Stimulated activated CD8-positive, alpha-beta memory T cell treated with anti-CD3 and anti-CD28 coated beads, Interleukin-15, amount 100 ng/mL, for 1 hour (primary cell): ENCODE data around the gene CRISP1.
"Not testable (repeated sequence)": the region's sequence is repeated elsewhere in the genome, so short reads cannot be mapped to it uniquely, and the experiment has no call there.

Experiments used
- DNase-seq: peaks from one replicate; pipeline ENCODE4 v3.0.0-alpha.2; 2020; ENCODE audit warnings: low read depth

Gene CRISP1

DNA sequence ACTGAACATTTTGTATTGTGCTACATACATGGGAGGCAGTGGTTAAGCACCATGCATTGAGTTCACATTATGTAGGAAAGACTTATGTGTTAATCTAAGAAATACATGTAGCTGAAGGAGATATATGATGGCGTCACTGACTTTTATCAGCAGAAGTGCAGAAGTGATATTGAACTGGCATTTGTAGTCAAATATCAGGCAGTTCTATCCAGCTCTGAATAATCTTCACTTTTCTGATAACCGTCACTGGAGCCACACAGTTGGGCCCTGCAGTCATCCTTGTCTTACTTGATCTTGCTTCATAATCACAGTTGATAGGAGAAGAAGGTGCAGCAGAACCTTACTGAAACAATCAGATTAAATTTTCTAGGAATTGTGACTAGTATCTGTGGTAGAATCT, 26.4 kb downstream of the CRISP1 start:
- DNase-seq, result no peak

DNA sequence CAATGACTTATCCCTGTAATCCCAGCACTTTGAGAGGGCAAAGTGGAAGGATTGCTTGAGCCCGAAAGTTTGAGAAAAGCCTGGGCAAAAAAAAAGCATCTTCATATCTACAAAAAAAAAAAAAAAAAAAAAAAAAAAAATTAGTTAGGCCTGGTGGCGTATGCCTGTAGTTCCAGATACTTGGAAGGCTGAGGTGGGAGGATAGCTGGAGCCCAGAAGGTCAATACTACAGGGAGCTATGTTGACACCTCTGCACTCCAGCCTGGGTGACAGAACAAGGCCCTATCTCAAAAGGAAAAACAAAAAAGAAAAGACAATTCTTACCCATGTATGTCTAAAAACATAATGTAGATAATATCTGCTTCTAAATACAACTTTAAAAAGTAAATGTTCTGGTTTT, 27.2 kb downstream of the CRISP1 start:
- DNase-seq, result no peak

DNA sequence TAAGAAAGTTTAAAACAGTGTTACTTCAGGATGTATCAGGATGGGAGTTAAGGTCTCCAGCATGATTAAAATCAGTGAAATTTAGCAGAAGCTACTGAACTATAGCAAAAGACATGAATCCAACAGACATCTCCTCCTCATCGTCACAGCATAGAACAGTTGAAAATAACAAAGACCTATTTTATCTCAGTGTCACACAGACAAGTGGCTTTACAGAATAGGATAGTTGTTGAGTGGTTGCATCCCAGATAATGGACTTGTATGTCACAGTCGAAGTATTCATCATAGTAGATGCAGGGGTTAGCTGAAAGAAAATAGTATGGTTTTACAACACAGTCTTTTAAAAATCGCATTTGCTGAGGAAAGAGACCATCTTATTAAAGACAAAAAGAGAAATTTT, 31.2 kb downstream of the CRISP1 start:
- DNase-seq, result no peak

DNA sequence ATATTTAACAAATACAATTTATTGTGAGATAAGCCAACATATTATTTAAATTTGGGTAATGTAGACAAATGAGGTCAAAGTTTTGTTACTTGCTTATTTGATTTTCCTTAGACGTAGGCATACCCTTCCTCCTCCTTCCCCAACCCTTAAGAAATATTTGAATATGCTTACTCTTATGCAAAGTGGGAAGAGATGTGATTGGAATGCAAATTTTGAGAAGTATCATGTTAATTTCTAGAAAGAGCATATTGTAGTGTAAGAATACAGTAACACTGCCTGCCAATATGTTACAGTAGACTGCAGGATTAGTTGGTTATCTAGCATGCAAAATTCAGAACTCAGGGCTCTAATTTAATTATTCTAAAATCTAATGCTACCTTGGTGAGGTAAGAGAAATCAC, 32.9 kb downstream of the CRISP1 start:
- no peak for DNase-seq

DNA sequence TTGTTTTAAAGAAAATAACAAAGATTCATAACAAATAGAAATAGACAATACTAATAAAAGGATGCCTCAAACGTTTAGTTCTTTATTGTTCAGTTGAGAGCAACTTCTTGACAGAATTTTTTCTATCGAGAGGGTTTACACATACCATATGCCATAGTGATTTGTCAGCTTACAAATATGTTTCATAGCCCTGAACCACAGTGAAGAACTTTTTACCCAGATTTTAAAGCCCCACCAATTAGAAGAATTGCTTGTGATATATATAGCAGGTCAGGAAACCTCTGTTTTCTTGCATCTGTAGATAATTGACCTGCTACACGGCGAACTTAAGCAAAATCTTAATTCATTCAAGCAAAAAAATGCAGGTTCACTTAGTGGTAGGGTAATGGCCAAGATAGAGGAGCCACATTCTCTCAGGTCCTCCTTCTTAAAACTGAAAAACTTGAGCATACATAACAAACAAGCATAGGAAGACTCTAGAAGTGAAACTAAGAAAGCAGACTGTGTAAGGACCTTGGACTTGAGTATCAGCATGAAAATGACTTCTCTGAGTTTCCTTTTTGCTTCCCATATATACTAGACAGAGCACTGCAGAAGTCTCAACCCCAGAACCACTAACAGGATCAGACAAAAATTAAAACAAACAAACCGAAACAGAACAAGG, 39.5 kb downstream of the CRISP1 start:
- no peak for DNase-seq

DNA sequence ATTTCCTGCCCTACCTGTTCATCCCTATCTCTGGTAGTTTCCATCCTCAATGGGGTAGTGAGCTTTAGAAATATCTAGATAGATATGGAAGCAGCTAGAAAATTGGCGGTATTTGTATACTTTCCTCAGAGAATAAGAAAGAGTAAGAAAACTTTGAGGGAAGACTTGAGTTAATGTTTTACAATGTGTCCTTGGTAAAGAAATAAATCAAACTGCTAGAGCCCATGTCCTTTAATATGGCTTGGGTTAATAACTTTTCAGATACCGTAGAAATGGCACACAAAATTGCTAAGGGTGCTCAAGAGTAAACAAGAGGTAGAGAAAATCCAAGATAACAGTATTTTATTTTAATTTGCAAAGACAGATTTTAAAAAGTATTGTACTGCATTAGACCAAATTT, 51.2 kb downstream of the CRISP1 start:
- no peak for DNase-seq

DNA sequence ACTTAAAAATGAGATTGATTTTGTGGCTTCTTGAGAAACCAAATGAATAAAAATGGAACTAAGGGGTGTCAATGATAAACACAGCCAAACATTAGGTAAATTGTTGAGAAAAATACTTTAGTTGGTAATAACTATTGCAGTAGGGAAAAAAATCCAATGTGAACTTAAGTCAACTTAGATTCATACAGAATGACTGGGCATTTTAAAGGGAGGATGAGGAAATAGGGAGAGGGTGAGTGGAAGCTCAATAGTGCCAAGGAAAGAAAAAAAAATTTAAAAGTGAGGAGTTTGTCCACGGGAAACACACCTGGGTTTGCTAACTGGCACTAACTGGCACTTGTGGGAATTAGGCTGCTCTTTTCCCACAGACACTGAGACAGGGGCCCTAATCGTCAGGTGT, 53.1 kb downstream of the CRISP1 start:
- no peak for DNase-seq

DNA sequence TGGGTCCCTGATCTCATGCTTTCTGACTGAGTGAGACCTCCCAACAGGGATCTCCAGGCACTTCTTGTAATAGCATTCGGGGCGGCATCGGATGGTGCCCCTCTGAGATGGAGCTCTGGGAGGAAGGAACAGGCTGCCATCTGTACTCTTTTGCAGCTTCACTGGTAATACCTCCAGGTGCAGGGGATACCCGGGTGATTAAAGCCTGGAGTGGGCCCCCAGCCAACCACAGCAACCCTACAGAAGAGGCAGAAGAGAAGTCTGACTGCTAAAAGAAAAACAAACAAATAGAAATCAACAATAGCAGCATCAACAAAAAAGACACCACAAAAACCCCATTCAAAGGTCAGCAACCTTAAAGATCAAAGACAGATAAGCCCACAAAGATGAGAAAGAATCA, 60.2 kb downstream of the CRISP1 start:
- no peak for DNase-seq

DNA sequence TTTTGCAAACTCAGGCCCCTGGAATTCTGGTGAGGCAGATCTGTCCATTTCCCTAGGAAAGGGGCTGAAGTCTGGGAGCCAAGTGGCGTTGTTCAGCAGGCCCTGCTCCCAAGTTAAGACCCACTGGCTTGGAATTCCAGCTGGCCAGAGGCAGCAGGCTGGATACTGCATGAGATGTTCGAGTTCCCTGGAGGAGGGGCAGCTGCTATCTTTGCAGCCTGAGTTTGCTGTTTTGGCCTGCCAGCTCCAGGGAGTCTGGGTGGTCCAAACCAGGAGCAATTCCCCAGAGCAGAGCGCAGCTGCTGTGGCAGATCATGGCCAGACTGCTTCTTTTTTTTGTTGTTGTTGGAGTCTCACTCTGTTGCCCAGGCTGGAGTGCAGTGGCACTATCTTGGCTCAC, 61.1 kb downstream of the CRISP1 start:
- DNase-seq, result no peak

DNA sequence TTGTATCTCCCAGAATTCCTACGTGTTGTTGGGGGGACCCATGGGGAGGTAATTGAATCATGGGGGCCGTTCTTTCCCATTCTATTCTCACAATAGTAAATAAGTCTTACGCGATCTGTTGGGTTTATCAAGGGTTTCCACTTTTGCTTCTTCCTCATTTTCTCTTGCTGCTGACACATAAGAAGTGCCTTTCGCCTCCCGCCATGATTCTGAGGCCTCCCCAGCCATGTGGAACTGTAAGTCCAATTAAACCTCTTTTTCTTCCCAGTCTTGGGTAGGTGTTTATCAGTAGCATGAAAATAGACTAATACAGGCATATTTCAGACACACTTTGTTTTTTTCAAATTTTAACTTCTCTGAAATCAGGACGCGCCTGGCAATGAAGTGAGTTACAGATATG, 64.8 kb downstream of the CRISP1 start:
- DNase-seq, result no peak

DNA sequence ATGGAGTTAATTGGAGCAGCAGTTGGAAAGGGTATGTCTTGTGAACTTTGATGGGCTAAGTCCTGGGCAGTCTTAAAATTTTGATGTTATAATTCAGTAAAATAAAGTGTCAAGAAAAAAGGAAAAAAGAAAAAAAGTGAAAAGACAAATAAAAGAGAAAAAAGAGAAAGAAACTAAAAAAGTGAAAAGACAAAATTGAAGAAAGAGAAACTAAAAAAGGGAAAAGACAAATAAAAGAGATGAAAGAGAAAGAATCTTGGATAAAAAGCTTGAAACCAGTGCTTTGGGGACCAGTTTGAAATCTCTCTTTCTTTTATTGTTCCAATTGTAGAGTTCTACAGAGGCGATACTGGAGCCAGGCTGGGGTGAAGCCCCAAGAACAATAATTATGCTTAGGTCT, 67.2 kb downstream of the CRISP1 start:
- no peak for DNase-seq

DNA sequence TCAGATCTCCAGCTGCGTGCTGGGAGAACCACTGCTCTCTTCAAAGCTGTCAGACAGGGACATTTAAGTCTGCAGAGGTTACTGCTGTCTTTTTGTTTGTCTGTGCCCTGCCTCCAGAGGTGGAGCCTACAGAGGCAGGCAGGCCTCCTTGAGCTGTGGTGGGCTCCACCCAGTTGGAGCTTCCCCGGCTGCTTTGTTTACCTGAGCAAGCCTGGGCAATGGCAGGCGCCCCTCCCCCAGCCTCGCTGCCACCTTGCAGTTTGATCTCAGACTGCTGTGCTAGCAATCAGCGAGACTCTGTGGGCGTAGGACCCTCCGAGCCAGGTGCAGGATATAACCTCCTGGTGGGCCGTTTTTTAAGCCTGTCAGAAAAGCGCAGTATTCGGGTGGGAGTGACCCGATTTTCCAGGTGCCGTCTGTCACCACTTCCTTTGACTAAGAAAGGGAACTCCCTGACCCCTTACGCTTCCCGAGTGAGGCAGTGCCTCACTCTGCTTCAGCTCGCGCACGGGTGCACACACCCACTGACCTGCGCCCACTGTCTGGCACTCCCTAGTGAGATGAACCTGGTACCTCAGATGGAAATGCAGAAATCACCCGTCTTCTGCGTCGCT, 69.4 kb downstream of the CRISP1 start:
- not testable (repeated sequence) for DNase-seq

DNA sequence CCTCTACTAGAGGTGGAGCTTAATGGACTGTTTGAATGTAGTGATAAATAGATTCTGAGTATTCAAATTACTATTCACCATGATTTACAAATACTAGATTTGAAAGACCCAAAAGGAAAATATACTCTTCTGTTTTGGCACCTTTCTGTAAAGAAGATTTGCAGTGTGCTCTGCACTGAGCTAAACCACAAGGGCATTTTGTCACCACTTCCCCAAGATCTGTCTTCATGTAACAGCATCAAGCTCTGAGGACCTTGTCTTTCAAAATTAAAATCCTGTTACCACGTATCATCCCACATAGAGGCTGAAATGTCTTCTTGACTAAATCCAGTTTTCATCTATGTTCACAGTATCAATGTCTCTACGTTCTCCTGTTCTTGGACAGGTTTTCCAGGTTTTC, 76.0 kb downstream of the CRISP1 start:
- DNase-seq, result no peak

DNA sequence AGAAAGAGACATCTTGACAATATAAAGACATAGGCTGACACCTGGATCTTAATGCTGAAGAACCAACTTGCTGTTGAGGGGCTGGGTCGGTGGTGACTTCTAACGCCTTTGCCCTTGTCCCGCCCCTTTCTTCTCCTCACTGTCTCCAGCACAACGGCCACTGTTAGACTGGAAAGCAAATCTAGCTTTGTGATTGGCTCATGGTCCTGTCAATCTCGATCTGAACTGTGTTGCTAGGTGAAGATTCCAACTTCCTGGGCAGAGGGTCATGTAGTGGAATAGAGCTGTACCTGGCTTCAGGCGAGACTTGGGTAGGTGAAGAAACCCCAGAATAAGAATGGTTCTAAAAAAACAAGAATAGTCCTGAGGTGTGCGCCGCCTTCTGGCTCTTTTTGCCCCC, 79.2 kb downstream of the CRISP1 start, which contains the start of gene PGK2:
PGK2 (minus strand) TSS at position 110 of the 400 bp plus-strand sequence; CDS start at position 12, 98 bp downstream.
- DNase-seq, result no peak

DNA sequence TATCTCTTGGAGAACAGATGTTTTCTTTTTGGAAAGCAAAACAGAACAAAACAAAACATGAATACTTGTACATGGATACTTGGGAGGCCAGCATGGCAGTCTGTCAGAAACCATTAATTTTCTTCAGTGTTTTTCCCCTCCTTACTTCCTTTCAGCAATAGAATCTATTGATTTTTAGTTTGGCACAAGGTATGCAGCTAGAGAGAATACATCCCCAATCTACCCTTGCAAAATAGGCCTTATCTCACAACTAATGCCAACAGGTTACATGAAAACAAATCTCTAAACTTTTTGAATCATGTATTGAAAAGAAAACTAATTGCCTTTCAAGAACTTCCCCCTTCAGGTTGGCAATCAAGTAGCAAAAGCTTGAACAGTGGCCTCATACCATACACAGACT, 82.1 kb downstream of the CRISP1 start:
- no peak for DNase-seq
